Measurements from ENCODE around the gene XYLB.

The XYLB gene

DNA sequence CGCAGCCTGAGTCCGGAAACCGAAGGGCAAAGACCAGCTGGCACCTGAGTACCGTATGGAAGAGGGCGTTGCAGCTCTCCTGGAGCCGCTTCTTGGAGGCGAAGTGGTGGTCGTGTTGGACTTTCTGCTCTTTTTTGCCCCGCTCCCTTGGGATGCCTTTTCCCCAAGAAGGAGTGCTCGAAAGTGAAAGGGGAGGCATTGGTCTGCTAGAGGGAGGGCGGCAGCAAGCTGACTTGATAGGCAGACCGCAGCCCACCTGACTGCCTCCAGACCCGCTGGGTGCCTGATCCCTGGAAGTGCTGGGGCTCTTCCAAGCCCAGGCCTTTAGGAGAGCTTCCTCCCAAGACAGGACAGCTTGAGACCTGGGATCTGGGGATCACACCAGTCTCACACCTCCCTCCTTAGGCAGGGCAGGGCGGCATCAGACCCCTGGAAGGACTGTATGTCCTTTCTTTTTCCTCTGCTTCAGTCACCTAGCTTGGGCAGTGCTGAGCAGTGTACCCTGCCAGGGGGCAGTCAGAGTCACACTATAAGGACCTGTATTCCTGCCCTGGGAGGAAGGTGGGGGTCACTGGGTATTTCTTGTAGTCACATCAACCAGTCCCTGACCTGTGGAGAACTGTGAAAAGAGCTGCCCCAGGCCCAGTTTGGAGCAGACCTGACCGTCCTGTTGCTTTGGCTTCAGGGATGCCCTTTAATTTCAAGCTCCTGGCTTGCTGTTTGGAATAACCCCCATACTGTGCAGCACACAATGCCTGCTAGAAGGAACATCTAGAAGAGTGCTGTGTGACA, 109.2 kb downstream of the XYLB start:
- Histone ChIP-seq H3K4me1 (ENCODE audit: control insufficient read depth, low read length) (peaks cover 17% of the 10 kb centered on the region), H3K79me2 (ENCODE audit: control insufficient read depth, low read length) (peaks cover 59% of the 10 kb centered on the region), H3K9me2 (replicated peaks; ENCODE audit: control insufficient read depth, low read length) (no peaks in the 10 kb centered on the region), H3K4me3 (ENCODE audit: low read length) (peak overlapping the region; percentile 87), H3K9me3 (ENCODE audit: control insufficient read depth, insufficient read depth, low read length) (no peaks in the 10 kb centered on the region), H3K27me3 (ENCODE audit: control insufficient read depth, low read length) (peaks cover 9% of the 10 kb centered on the region), H3K4me2 (ENCODE audit: low read length) (peak overlapping the region; percentile 90), H3K27ac (ENCODE audit: low read depth, low read length) (no peak overlapping the region), H4K20me1 (ENCODE audit: control insufficient read depth, insufficient read depth, low read depth, low read length) (peaks cover 8% of the 10 kb centered on the region; the same call in 1 of the 2 replicates), H3F3A (ENCODE audit: control insufficient read depth, insufficient read depth) (no peaks in the 10 kb centered on the region), H3K36me3 (ENCODE audit: control insufficient read depth, low read length) (no peaks in the 10 kb centered on the region)
- no peak for TF ChIP-seq EZH2phosphoT487 (IDR thresholded peaks at IDR 0.05; ENCODE audit: borderline replicate concordance, low read length)
- TF ChIP-seq, protein P1, sequence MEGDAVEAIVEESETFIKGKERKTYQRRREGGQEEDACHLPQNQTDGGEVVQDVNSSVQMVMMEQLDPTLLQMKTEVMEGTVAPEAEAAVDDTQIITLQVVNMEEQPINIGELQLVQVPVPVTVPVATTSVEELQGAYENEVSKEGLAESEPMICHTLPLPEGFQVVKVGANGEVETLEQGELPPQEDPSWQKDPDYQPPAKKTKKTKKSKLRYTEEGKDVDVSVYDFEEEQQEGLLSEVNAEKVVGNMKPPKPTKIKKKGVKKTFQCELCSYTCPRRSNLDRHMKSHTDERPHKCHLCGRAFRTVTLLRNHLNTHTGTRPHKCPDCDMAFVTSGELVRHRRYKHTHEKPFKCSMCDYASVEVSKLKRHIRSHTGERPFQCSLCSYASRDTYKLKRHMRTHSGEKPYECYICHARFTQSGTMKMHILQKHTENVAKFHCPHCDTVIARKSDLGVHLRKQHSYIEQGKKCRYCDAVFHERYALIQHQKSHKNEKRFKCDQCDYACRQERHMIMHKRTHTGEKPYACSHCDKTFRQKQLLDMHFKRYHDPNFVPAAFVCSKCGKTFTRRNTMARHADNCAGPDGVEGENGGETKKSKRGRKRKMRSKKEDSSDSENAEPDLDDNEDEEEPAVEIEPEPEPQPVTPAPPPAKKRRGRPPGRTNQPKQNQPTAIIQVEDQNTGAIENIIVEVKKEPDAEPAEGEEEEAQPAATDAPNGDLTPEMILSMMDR (IDR thresholded peaks at IDR 0.05; ENCODE audit: low read depth, low read length, poor library complexity, severe bottlenecking) = no peak

DNA sequence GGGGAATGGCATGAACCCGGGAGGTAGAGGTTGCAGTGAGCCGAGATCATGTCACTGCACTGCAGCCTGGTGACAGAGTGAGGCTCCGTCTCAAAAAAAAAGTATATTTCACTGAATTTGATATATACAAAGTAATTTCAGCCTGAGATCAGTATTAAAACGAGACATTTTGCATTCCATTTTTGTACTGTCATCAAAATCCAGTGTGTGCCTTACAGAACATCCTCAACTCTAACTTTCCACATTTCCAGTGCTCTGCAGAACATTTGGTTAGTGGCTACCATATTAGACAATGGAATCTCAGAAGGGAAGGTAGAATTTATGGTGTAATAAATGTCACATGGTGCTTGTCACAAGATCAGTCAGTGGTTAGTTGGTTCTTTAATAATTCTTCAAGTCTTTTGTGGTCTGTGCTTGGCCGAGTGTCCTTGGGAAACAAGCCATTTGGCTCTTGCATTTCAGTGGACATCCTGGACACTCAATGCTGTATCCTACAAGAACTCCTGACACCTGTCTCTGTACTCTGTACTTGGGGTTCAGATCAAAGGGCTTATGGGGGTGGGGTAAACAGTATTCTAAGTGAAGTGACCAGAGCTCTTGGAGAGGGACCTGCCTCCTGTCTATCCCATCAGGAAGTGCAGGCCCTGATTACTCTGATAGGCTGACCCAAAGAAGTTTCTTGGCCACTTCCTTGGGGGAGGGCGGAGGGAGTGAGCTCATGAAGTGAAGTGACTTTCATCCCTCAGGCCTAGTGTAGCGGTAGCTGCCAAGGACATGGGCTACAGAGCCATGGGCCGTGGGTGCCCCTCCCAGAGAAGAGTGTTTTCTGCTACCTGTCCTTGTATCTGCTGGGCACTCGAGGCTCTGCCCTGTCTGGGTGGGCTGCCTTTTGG, 110.8 kb downstream of the XYLB start:
- peaks cover 17% of the 10 kb centered on the region for H3K4me1 ChIP-seq (ENCODE audit: control insufficient read depth, low read length)
- H3K9me2 ChIP-seq (replicated peaks; ENCODE audit: control insufficient read depth, low read length) = no peaks in the 10 kb centered on the region
- H3K4me3 ChIP-seq (ENCODE audit: low read length) = no peak overlapping the region
- TF ChIP-seq EZH2phosphoT487 (IDR thresholded peaks at IDR 0.05; ENCODE audit: borderline replicate concordance, low read length) = no peak
- TF ChIP-seq, protein P1 (IDR thresholded peaks at IDR 0.05; ENCODE audit: low read depth, low read length, poor library complexity, severe bottlenecking) = no peak
- H3K4me2 ChIP-seq (ENCODE audit: low read length) = no peak overlapping the region
- H3K27ac ChIP-seq (ENCODE audit: low read depth, low read length) = no peak overlapping the region
- H3K79me2 ChIP-seq (ENCODE audit: control insufficient read depth, low read length) = peaks cover 67% of the 10 kb centered on the region
- peaks cover 7% of the 10 kb centered on the region for H3K27me3 ChIP-seq (ENCODE audit: control insufficient read depth, low read length)
- H4K20me1 ChIP-seq (ENCODE audit: control insufficient read depth, insufficient read depth, low read depth, low read length) = peaks cover 8% of the 10 kb centered on the region; the same call in 1 of the 2 replicates
- no peaks in the 10 kb centered on the region for H3K36me3 ChIP-seq (ENCODE audit: control insufficient read depth, low read length)
- H3F3A ChIP-seq (ENCODE audit: control insufficient read depth, insufficient read depth) = no peaks in the 10 kb centered on the region
- H3K9me3 ChIP-seq (ENCODE audit: control insufficient read depth, insufficient read depth, low read length) = no peaks in the 10 kb centered on the region

DNA sequence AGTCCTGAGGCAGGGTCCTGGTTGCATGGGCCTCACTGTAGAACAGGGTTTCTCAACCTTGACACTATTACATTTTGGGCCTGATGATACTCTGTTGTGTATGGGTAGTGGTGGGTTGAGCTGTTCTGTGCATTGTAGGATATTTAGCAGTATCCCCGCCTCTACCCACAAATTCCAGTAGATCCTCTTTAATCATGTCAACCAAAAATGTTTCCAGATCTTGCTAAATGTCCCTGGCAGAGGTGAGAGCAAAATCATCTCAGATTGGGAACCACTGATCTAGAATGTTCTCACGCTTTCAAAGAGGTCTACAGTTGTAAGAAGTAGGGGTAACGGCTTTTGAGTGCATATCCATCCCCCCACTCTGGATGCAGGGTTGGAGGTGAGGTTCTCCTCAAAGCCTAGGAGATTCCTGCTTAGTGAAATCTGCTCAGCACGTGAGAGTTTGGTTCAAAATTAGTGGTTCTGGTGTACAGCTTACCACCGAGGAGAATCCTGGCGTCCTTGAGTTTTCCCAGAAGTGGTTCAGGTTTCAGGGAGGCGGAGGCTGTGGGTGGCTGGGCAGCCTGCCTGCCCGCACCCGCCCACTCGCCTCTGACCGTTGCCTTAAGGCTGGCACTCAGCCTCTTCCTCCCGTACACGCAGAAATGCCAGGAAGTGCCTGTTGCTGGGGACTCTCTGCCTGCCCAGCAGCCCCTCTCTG, 112.4 kb downstream of the XYLB start:
- Histone ChIP-seq H3K27me3 (ENCODE audit: control insufficient read depth, low read length) (peaks cover 7% of the 10 kb centered on the region), H3K36me3 (ENCODE audit: control insufficient read depth, low read length) (no peaks in the 10 kb centered on the region), H3K4me1 (ENCODE audit: control insufficient read depth, low read length) (peaks cover 11% of the 10 kb centered on the region), H3F3A (ENCODE audit: control insufficient read depth, insufficient read depth) (no peaks in the 10 kb centered on the region), H3K27ac (ENCODE audit: low read depth, low read length) (no peak overlapping the region), H3K4me3 (ENCODE audit: low read length) (no peak overlapping the region), H3K79me2 (ENCODE audit: control insufficient read depth, low read length) (peaks cover 82% of the 10 kb centered on the region), H4K20me1 (ENCODE audit: control insufficient read depth, insufficient read depth, low read depth, low read length) (peaks cover 8% of the 10 kb centered on the region; the same call in 1 of the 2 replicates), H3K4me2 (ENCODE audit: low read length) (no peak overlapping the region), H3K9me3 (ENCODE audit: control insufficient read depth, insufficient read depth, low read length) (no peaks in the 10 kb centered on the region), H3K9me2 (replicated peaks; ENCODE audit: control insufficient read depth, low read length) (no peaks in the 10 kb centered on the region)
- TF ChIP-seq EZH2phosphoT487 (IDR thresholded peaks at IDR 0.05; ENCODE audit: borderline replicate concordance, low read length) = no peak

All from DOHH2 (cell line).